ENCODE data around the gene HOXA6.

Gene HOXA6

GRCh38 chr7:27161214-27161720 lies 13.7 kb upstream of the HOXA6 start:
- H3K4me3 ChIP-seq (ENCODE audit: low read depth, low read length), result peak overlapping the region; percentile 58
- no peak for TF ChIP-seq CTCF (IDR thresholded peaks at IDR 0.05; ENCODE audit: low read depth, low read length)

- TF ChIP-seq CTCF (IDR thresholded peaks at IDR 0.05; ENCODE audit: low read depth, low read length), result peak; percentile 92
- H3K4me3 ChIP-seq (ENCODE audit: low read depth, low read length), result peak overlapping the region; percentile 58
Observed at GRCh38 chr7:27160546-27161213, 13.1 kb upstream of the HOXA6 start.

- H3K4me3 ChIP-seq (ENCODE audit: low read depth, low read length), result no peak overlapping the region
- TF ChIP-seq CTCF (IDR thresholded peaks at IDR 0.05; ENCODE audit: low read depth, low read length), result no peak
Observed at GRCh38 chr7:27160145-27160545, 12.6 kb upstream of the HOXA6 start.

GRCh38 chr7:27159266-27160144 lies 11.9 kb upstream of the HOXA6 start:
- H3K4me3 ChIP-seq (ENCODE audit: low read depth, low read length), result no peak overlapping the region
- TF ChIP-seq CTCF (IDR thresholded peaks at IDR 0.05; ENCODE audit: low read depth, low read length), result no peak

GRCh38 chr7:27158436-27159265 lies 11.1 kb upstream of the HOXA6 start:
- no peak for TF ChIP-seq CTCF (IDR thresholded peaks at IDR 0.05; ENCODE audit: low read depth, low read length)
- no peak overlapping the region for H3K4me3 ChIP-seq (ENCODE audit: low read depth, low read length)

- no peak overlapping the region for H3K4me3 ChIP-seq (ENCODE audit: low read depth, low read length)
- no peak for TF ChIP-seq CTCF (IDR thresholded peaks at IDR 0.05; ENCODE audit: low read depth, low read length)
Observed at GRCh38 chr7:27157702-27158431, 10.3 kb upstream of the HOXA6 start.

Data from WI38 (cell line).